Neural crest cell (in vitro differentiated cells): ENCODE measurements around the gene LONRF2. TPM values are rescaled to one million over a fixed set of nuclear protein-coding genes. Genes with fewer than 3 reads are reported as not detected.

Experiments
- DNase-seq: peaks from one replicate; pipeline ENCODE4 v3.0.0; 2021; ENCODE audit warnings: low read depth, mixed read lengths, low spot score
- H3K27ac Mint-ChIP-seq: one replicate; pipeline ENCODE4 v1.8.0; 2021; ENCODE audit warnings: mild to moderate bottlenecking, mixed read lengths; ENCODE audit not compliant: unreplicated experiment
- H3K27me3 Mint-ChIP-seq: 2 replicates; pipeline ENCODE4 v1.8.0; 2021; ENCODE audit warnings: low read depth, mild to moderate bottlenecking, mixed read lengths
- H3K36me3 Mint-ChIP-seq: 2 replicates; pipeline ENCODE4 v1.8.0; 2021; ENCODE audit warnings: low read depth, mild to moderate bottlenecking, mixed read lengths
- H3K4me1 Mint-ChIP-seq: 2 replicates; pipeline ENCODE4 v1.8.0; 2021; ENCODE audit warnings: mixed read lengths
- H3K4me3 Mint-ChIP-seq: one replicate; pipeline ENCODE4 v1.8.0; 2021; ENCODE audit warnings: mild to moderate bottlenecking, mixed read lengths
- H3K9me3 Mint-ChIP-seq: 2 replicates; pipeline ENCODE4 v1.8.0; 2021; ENCODE audit warnings: mixed read lengths
- CTCF ChIP-seq: fragments of 200-600 bp; sonication (generic); conservative IDR thresholded peaks from 2 replicates; pipeline ENCODE4 v1.5.0; 2021; ENCODE audit warnings: antibody characterized with exemption, mild to moderate bottlenecking
- total RNA-seq: library from RNA; stranded (reverse); gene quantifications from 2 replicates; pipeline ENCODE4 v1.2.1, GENCODE V29; 2021

The LONRF2 gene
- total RNA-seq, 1 donor from 2014 or later: 5.2 TPM

- TF ChIP-seq CTCF: no peak
- Mint-ChIP-seq H3K4me3 (no peak overlapping the region), H3K4me1 (no peaks in the 10 kb centered on the region)
Measured at GRCh38 chr2:100256849-100257248, 65.5 kb downstream of the LONRF2 start.

GRCh38 chr2:100256416-100256815 is 65.9 kb downstream of the LONRF2 start:
- DNase-seq: no peak
- H3K27ac Mint-ChIP-seq: no peak overlapping the region
- no peak overlapping the region for H3K4me3 Mint-ChIP-seq
- no peaks in the 10 kb centered on the region for H3K9me3 Mint-ChIP-seq
- H3K27me3 Mint-ChIP-seq: no peaks in the 10 kb centered on the region
- no peaks in the 10 kb centered on the region for H3K4me1 Mint-ChIP-seq
- TF ChIP-seq CTCF: no peak
- no peaks in the 10 kb centered on the region for H3K36me3 Mint-ChIP-seq

More at GRCh38 chr2:100256849-100257248, 65.5 kb downstream of the LONRF2 start:
- no peaks in the 10 kb centered on the region for H3K27me3 Mint-ChIP-seq
- H3K27ac Mint-ChIP-seq: no peak overlapping the region
- no peaks in the 10 kb centered on the region for H3K36me3 Mint-ChIP-seq
- DNase-seq: no peak
- H3K9me3 Mint-ChIP-seq: no peaks in the 10 kb centered on the region

GRCh38 chr2:100254646-100255210 is 67.6 kb downstream of the LONRF2 start:
- H3K9me3 Mint-ChIP-seq: no peaks in the 10 kb centered on the region

GRCh38 chr2:100253786-100254185 is 68.5 kb downstream of the LONRF2 start:
- Mint-ChIP-seq H3K27me3 (no peaks in the 10 kb centered on the region), H3K4me3 (no peak overlapping the region), H3K4me1 (no peaks in the 10 kb centered on the region), H3K9me3 (no peaks in the 10 kb centered on the region), H3K36me3 (no peaks in the 10 kb centered on the region), H3K27ac (no peak overlapping the region)
- TF ChIP-seq CTCF: no peak
- DNase-seq: no peak

More at GRCh38 chr2:100254646-100255210, 67.6 kb downstream of the LONRF2 start:
- H3K27me3 Mint-ChIP-seq: no peaks in the 10 kb centered on the region
- TF ChIP-seq CTCF: no peak
- H3K4me1 Mint-ChIP-seq: no peaks in the 10 kb centered on the region
- no peak overlapping the region for H3K27ac Mint-ChIP-seq
- no peak for DNase-seq
- no peak overlapping the region for H3K4me3 Mint-ChIP-seq
- no peaks in the 10 kb centered on the region for H3K36me3 Mint-ChIP-seq

GRCh38 chr2:100252811-100253698 is 69.2 kb downstream of the LONRF2 start:
- H3K4me3 Mint-ChIP-seq: no peak overlapping the region
- no peaks in the 10 kb centered on the region for H3K9me3 Mint-ChIP-seq
- H3K4me1 Mint-ChIP-seq: no peaks in the 10 kb centered on the region
- no peak for DNase-seq
- no peaks in the 10 kb centered on the region for H3K36me3 Mint-ChIP-seq
- H3K27ac Mint-ChIP-seq: no peak overlapping the region
- no peaks in the 10 kb centered on the region for H3K27me3 Mint-ChIP-seq
- no peak for TF ChIP-seq CTCF
